Pulmonary artery endothelial cell (primary cell): ENCODE results near the gene RALGPS1. TPM values are rescaled to one million over a fixed set of nuclear protein-coding genes. Genes with fewer than 3 reads are reported as not detected.

Experiments
- DNase-seq: peaks from one replicate; pipeline ENCODE4 v3.0.0-alpha.2; 2011; ENCODE audit warnings: low read depth, low spot score
- total RNA-seq: library from RNA; depleted of rRNA; stranded (reverse); fragments of >200 nt; gene quantifications from 2 replicates; pipeline ENCODE4 v1.2.3, GENCODE V29; 2014

Gene RALGPS1
- total RNA-seq, 1 donor from 2014 or later: 2.4 TPM

DNA sequence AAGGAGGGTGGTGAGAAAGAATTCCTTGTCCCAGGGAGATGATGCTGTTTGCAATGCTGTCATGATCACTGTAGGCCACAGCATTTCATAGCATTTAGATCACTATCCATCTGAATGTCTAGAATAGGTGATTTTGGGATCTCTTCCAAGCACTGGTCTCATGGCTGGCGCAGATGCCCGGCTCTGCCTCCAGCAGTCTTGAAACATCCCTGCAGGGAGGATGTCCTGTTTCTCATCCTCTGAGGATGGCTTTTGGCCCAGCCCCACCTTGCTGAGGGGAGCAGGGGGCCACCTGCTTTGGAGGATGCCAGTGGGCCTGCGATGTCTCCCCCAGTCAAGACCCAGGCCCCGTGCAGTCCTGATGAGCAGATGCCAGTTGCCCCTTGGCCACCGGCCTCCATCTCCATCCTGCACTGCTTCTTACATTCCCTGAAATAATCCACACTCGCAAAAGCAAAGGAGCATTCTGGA lies 286.5 kb downstream of the RALGPS1 start:
- no peak for DNase-seq

DNA sequence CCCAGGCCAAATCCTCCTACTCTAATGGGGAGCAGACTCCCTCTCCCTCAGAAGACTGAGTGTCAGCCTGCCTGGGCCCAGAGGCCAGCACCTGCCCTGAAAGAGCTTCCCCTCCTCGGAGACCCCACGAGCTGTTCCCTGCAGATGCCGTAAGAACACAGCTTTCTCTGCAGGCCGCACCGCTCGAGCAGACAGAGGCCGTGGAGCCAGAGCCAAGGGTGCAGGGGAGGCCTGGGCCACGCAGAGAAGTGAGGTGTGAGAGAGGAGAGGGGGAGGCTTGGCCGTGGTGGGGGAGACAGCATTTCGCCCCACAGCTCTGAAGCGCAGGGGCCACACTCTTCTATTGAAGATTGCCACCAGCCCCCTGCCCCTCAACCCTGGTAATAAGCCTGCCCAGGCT lies 287.1 kb downstream of the RALGPS1 start:
- no peak for DNase-seq

DNA sequence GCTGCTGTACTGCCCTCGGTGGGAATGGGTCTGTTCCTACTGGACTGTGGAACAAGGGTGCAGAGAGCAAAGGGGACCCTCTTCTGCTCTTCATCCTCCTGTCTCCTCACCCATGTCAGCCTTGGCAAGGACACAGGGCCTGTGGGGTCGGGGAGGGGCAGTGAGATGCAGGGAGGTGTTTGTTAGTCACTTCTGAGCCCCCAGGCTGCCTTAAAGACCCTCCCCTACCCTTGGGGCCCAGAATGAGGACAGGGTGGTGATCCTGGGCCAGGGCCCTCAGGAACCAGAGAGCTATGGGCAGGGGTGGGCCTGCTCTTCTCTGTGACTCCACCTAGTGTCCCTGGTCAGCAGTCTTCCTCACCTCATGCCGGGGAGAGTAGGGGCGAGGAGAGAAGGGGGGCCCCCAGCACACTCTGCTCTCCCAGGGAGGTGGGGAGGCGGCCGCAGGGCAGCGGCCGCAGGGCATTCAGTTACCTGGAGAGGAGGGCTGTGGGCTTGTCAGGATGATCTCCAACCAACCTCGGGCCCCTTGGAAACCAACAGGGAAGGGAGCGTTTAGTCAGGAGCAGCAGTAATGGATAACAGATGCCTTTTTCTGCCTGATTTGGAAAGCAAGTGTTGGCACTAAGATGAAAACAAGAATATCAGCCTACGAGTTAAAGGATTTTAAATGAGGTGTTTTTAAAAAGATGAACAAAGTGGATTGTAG lies 288.0 kb downstream of the RALGPS1 start:
- no peak for DNase-seq

DNA sequence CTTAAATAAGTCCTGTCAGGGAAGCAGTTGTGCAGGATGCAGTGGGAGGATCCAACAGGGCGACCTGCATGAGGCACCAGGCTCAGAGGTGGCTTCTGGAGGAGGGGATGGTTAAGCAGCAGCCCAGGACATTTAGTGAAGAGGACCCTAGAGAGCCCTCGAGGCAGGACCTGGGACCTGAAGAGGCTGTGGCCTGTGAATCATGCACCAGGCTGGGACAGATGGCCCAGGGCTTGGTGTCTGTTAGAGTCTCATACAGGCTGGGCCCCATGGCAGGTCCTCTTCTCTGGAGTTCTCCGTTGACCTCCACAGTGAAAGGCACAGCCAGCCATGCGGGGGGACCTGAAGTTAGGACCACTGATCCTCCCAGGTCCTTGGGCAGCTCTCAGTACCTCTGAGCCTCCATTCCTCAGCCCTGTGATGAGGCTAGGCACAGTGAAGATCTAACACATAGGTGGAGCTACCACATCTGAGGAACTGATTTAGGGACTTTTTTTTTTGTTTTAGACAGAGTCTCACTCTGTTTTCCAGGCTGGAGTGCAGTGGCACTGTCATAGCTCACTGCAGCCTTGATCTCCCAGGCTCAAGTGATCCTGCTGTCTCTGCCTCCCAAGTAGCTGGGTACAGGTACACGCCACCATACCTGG lies 289.2 kb downstream of the RALGPS1 start:
- no peak for DNase-seq

DNA sequence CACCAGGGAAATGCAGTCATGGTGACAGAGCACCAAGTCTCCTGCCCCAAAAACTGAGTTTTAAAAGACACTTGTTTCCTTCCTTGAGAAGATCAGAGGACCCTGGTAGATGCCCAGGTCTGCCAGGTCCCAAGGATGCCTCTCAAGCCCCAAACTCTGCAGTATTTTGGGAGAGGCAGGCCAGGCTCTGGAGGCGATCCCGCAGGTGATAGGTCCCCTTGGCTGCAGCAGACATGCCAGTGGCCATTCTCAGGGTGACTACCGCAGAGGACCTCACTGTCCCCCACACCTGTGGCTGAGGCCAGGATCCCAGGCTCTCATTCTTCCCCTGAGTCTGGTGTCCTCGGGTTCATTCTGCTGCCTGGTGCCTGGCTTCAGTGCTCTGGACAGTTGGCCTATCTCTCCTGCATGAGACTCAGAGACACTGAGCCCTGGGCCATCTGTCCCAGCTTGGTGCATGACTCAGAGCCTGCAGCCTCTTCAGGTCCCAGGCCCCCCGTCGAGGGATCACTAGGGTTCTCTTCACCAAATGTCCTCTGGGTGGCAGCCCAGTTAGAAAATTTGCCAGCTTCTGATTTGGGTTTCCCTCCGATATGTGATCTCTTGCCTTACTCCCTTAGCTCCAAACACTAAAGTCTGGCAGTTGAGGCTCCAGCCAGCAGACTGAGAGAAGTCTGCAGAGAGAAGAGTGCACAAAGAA lies 290.3 kb downstream of the RALGPS1 start:
- no peak for DNase-seq

DNA sequence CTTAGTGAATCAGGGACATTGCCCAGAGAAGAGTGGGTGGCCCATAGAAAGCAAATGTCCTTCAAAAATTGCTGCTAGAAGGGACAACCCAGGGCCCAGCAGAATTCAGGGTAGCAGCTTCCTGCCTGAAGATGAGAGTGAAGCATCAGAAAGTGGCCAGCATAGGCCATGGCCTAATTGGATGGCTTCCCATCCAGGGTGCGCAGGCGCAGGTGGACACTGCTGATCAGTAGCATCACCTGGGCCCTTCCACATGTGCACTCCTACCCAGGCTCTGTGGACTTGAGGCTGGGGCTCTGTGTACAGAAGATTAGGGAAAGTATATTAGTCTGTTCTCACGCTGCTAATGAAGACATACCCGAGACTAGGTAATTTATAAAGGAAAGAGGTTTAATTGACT lies 291.4 kb downstream of the RALGPS1 start:
- no peak for DNase-seq

DNA sequence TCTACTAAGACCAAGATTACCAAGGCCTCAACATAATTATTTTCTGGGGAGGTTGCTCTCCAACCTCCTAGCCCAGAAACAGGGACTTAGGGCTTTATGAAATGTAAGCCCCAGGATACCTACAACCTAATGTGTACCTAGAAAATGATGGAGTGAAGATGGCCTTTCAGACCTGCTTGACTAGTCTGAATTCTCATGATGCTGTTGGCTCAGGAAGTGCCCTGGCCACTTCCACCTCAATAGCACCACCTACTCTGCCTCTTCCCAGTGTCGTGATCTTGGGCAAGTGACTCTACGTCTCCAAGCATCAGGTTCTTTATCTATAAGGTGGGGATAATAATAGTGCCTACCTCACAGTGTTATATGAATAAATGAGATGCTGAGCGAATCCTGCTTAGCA lies 292.1 kb downstream of the RALGPS1 start:
- DNase-seq: no peak

DNA sequence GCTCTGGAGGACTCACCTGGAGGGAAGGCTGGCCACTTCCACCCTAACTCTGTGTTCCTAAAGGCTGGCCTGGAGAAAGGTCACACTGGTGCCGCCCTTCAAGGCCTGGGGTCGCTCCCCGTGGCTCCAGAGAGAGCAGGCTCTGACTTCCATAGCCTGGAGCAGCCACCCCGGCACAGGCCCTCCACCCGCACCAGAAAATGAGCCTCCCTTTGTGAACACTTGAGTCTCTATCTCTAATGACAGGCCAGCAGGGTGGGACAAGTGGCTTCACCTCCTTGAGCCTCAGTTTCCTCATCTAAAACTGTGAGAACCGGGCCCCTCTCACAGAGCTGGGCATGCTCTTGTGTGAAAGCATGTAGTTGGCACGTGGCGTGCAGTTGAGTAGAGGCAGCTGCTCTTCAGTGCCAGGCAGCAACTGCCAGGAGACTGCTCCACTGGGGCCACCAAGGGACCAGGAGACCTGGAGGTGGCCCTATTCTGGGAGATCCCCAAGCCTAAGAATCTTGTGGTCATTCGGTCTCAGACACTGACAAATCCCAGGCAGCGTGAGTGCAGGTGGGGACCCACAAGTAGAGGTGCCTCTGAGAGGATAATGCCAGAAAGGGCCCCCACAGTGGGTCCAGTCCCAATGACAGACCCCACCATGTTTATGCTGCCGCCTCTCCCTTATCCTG lies 293.3 kb downstream of the RALGPS1 start:
- DNase-seq: no peak

DNA sequence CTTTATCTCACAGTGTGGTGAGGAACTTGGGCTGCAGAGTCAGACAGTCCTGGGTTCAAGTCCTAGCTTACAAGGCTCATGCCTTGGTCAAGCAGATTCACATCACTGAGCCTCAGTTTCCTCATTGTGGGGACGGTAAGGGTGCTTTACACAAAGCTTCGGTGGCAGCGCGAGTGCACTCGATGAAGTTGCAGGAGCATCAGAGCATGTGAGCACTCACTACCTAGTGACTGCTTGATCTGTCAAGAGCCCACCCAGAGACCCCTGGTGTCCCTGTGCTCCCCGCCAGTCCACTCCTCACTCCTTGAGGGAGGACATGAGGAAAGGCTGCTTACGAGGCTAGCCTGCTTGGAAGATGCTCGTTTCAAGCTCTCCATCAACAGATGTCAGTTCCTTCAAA lies 293.8 kb downstream of the RALGPS1 start:
- no peak for DNase-seq

DNA sequence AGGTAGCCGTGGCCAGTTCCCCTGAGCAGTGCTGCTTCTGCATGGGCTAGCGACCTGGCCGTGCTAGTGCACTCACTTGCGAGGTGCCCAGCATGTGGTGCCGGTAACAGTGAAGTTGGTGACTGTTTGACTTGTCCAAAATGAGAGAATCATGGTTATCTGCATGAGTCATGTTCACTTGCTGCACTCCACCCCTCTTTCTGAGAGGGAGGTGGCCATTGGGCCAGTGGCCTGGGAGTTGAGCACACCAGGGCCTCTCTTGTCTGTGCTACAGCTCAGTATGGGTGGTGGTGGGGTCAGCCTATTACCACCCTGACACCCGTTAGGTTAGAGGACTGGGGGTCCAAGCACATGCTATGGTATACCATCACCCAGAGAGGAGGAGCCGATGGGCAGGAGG lies 294.6 kb downstream of the RALGPS1 start:
- no peak for DNase-seq

DNA sequence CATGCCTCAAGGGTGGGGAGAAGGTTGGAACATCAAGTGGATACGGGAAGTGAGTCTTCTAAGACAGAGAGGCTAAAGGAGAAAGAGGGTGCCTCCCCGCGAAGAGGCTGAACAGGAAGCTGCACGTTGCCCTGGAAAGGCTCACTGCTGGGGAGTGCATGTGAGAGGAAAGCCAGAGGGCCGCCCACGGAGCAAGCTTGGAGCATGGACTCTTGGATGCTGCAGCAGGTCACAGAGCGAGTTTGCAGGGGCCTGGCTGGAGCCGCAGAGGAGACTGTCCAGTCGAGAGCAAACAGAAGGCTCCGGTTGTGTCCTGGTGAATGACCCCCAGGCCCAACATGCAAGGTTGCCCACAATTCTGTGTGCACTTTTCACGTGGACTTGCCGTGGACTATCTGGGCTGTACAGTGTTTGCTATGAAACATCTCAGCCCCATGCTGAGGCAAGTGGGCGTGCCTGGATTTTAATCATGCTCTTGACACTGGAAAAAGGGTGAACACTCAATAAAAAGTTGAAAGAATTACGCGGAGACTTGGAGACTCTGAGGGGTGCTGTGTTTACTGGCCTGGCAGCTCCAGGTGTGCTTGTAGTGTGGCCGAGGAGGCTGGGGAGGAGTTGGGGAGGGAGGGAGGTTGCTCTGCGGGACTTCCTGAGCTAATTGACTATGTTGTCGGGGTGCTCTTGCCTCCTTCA lies 295.5 kb downstream of the RALGPS1 start:
- DNase-seq: no peak

DNA sequence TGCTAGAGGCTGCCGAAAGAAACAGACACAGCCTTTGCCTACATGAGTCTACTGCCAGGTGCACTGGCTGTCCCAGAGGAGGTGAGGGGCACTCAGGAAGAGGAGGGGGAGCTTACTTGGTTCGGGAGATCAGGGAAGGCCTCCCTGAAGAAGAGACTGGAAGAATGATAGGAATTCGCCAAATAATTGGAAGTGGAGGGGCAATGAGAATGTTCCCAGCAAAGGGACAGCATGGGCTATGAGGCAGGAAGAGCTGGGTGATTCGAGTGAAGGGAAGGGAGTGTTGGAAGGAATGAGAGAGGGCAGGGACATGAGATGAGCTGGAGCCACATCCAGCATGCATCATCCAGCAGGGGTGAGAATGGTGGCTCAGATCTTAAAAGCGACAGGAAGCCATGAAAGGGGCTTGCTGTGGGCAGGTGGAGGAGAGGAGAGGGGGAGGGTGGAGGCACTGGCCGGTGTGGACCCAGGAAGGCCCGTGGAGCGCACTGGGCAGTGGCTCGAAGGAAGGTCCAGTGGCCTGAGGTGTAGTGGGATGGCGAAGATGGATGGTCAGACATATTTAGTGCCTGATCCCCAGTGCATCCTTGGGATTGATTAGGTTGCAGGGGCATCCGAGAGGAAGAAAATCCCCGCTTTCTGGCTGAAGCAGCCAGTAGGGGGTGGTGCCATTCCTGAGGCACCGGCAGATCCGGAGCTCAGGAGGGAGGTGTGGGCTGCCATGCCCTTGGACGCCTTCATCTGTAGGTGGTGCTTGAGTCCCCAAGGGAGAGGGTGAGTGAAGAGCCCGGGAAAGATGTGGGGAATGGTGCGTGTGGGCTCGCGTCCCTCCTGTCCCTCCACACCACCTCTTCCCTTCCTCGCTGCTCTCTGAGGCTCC lies 296.5 kb downstream of the RALGPS1 start:
- DNase-seq: no peak

DNA sequence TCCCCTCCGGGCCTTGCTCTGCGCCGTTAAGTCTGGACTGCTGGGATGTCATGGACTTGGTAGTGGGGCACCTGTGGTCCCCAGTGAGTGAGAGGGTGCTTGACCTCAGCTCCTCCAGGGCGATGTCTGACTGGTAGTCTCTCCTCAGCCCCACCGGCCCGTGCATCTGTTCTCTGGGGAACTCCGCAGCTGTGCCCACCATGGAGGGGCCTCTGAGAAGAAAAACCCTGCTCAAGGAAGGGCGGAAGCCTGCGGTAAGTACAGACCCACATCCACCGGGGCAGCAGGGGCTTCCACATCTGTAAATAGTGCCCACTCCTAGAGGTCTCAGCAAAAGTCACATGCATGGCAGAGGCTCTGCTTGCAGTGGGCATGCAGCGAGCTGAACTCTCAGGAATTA lies 297.4 kb downstream of the RALGPS1 start:
- DNase-seq: no peak

DNA sequence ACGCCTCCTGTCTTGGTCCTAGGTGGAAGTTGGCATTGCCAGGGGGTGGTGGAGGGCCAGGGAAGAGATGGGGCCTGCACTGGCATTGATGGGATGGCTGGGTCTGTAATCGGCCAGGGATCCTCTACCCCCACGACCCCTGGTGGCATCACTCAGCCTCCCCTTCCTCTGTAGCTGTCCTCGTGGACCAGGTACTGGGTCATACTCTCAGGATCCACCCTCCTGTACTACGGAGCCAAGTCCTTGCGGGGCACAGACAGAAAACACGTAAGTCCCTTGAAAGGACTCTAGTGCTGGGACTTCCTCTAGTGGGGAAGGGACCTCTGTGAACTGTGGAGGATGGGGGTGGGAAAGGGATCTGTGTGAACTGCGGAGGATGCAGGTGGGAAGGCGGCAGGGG lies 297.9 kb downstream of the RALGPS1 start:
- DNase-seq: no peak

DNA sequence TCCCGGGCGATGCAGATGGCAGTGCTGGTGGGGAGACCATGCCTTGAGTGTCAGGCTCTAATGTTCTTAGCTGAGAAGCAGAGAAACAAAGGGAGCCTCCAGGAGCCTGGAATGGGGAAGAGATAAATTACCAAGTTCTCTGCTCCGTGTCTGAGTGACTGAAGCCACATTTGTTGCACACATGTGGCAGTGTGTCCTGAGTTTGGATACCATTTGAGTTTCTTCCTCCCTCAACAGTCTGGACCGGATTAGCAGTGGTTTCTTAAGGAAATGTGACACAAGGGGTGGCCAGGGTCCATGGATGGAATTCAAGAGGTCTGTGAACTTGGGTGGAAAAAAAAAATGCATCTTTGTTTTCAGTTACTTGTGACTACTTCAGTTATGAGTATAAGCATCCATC lies 299.3 kb downstream of the RALGPS1 start:
- DNase-seq: no peak

DNA sequence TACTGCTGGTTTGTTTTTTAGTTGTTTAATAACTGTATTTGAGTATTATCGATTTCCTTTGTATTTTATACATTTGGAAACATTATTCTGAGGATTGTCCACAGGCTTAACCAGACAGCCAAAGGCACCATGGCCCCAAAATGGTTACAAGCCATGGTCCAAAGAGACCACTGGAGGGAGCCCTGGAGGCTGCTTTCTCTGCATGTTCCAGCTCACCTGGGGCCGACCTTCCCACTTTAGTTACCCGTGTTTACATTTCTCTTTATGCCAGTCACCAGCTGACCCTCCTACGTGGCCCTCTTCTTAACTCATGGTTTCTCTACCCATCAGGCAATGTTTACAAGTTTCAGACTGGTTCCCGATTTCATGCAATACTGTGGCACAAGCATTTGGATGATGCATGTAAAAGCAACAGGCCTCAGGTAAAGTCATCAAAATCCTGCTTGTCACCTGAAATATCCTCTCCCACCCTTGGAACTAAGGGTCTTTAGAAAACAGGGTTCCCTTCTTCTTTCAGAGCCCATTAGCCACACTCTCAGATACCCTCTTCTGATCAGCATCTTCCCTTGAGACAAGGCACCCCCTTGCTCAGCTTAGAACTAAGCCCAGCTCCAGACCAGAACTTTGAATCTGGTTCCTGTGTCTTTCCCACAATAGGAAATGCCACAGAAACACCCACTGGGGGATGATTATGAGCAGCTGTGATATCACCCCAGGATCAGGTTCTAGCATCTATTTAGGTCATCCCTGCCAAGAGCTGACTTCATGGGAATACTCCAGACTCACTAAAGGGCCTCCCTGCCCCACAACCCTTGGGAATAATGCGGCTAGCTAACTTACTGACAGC lies 300.1 kb downstream of the RALGPS1 start:
- DNase-seq: peak; percentile 11

DNA sequence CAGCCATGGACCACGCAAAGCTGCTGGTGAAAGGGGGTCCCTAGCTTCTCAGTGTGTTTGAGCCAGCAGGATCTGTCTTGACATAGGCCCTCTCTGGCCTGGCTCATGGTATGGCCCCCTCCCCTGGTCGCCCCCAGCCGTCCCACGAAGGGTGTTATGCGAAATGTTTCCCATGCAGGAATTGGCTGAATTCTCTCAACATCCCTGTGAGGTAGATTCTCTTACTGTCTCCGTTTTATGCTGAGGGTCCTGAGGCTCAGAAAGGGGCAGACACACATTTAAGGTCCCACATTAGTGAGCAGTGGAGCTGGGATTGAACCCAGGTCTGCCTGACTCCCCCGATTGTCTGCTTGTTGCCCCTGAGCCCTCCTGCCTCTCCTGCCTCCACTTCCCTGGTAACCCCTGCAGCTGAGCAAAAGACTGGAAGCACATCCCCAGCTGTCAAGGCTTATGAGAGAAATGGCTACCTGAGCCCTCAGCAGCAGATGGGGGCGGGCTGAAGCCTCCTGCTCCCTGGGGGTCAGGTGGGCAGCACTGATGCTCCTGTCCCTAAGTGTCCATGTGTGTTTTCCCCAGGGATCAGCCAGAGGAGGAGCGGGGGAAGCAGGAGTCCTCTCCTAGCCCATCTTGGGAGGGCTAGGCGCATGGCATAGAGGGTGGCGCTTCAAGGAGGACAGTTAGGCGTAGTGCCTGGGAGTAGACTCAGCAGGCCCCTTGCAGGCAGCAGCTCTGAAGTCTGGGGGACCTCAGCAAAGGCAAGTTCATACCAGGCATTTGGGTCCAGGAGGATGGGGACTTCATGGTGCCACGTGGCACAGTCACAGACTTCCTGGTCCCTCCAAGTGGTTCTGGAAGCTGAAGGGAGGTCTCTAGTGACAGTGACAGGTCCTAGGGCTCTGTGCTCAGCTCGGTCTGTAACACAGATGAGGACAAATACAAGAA lies 301.0 kb downstream of the RALGPS1 start:
- DNase-seq: no peak

DNA sequence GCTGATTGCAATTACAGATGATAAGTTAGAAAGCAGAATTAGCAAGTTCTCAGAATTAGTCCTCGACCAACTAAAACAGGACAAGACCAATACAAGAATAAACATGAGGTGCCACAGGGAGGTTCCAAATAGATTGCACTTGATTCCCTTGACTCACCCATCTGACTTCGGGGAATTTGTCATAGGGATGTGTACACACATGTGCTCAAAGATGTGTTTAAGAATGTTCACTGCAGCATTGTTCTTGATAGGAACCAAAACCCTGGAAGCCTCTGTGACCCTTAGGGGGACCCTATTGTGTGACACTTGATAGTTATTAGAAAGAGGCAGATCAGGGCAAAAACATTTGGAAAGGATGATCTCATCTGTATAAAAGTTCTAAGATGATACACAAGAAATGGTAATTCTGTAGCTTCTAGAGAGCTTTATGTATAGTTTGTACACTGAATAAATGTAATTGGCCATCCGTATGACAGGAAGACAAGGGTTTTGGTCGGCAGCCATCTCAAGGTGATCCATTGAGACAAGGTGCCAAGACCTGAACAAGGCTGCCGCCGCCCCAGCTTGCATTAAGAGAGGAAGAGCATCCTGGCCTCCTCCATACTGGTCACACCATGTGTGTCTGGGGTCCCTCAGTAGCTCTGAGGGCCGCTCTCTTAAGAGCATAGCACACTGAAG lies 301.8 kb downstream of the RALGPS1 start:
- DNase-seq: no peak
